Measurements from ENCODE around the gene LRP10.

DNA sequence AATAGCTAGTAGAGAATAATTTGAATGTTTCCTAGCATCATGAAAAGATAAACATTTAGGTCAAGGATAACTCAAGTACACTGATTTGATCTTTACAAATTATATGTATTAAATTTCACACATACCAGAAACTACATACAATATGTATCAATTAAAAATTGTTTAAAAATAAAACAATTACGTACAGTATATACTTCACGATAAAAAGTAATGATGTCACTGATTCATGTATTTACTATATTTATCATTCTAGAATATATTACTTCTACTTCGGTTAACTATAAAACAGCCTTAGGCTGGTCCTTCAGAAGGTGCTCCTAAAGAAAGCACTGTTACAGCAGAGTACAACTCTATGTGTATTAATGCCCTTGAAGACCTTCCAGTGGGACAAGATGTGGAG is 35.9 kb downstream of the LRP10 start:
- TF ChIP-seq, protein P1, sequence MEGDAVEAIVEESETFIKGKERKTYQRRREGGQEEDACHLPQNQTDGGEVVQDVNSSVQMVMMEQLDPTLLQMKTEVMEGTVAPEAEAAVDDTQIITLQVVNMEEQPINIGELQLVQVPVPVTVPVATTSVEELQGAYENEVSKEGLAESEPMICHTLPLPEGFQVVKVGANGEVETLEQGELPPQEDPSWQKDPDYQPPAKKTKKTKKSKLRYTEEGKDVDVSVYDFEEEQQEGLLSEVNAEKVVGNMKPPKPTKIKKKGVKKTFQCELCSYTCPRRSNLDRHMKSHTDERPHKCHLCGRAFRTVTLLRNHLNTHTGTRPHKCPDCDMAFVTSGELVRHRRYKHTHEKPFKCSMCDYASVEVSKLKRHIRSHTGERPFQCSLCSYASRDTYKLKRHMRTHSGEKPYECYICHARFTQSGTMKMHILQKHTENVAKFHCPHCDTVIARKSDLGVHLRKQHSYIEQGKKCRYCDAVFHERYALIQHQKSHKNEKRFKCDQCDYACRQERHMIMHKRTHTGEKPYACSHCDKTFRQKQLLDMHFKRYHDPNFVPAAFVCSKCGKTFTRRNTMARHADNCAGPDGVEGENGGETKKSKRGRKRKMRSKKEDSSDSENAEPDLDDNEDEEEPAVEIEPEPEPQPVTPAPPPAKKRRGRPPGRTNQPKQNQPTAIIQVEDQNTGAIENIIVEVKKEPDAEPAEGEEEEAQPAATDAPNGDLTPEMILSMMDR (IDR thresholded peaks at IDR 0.05) = no peak
- TF ChIP-seq EZH2 (IDR thresholded peaks at IDR 0.05) = no peak

Measured in neural progenitor cell (in vitro differentiated cells).